Stimulated activated CD4-positive, alpha-beta T cell treated with anti-CD3 and anti-CD28 coated beads, Interleukin-1b, Interleukin-23, amount 100 ng/mL, for 4 hours (primary cell): ENCODE results near the gene PLXNA4.

Source experiments
- DNase-seq, 2 donors: peaks; one replicate each; pipeline ENCODE4 v3.0.0-alpha.2; 2020; ENCODE audit warnings: low read depth in 2 of 2

Gene PLXNA4

DNA sequence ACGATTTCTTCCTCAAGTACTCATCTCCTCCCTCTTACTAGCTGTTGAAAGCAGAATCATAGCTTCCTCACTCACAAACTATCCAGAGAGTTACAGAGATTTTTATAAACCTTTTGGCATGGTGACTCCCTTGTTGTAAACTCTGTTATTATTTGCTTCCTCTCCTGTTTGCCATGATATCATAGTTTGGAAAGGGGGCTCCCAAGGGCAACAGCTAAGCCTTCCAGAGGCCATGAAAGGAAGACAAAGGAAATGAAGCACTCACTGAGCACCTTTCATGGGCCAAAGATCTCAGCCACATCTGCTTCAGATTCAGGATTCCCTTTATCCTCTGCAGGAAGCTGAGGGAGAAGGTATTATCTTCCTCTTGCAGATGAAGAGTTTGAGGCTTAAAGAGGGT, 484.6 kb downstream of the PLXNA4 start:
- no peak for DNase-seq

- DNase-seq = no peak
Measured at GRCh38 chr7:132090444-132090843, 485.8 kb downstream of the PLXNA4 start.

- DNase-seq = no peak
Measured at GRCh38 chr7:132089356-132089755, 486.9 kb downstream of the PLXNA4 start.

GRCh38 chr7:132087421-132087820, 488.8 kb downstream of the PLXNA4 start:
- DNase-seq = no peak

- no peak for DNase-seq
Measured at GRCh38 chr7:132084776-132085388, 491.4 kb downstream of the PLXNA4 start.

DNA sequence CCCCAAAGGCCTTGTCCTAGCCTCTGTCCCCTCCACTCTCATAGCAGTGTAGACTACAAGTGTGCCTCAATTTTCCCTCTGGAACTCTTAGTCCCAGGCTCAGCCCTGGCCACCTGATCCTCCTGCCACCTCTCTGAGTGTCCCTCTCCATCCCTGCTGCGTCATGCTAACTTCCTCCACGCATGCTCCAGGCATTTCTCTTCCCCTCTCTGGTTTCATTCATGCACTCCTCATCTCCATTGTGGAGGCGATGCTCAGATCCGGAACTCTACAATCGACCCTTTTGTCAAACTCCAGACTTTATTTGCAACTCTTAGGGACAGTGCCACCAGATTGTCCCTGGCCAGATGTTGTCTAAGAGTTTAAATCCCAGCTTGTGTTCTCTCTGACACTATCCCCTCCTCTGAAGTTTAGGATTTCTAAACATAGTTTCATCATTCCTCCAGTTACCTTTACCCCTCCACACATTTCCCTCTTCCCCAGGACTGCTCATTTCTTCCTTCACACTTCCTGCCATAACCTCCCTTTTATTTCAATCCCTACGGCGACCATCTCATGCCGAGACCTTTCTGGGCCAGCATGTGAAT, 492.6 kb downstream of the PLXNA4 start:
- no peak for DNase-seq

DNA sequence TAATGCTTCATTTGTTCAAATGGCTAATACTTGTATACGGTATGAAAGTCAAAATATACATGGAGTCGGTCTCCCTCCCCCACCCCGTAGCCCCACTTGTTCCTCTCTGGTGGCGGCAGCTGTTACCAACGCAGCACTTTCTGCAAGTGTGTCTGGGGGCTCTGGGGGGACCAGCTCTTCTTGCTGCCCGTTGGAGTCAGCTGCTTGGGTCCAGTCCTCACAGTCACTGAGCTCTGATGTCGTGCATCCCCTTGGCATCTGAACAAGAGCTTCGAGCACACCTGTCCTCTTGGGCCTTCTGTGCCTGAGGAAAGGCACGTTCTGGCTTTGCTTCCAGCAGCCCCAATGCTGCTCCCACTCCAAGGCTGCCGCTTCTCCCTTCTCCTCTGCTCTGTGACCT, 493.1 kb downstream of the PLXNA4 start:
- no peak for DNase-seq

- no peak for DNase-seq
Measured at GRCh38 chr7:132082394-132082793, 493.9 kb downstream of the PLXNA4 start.

DNA sequence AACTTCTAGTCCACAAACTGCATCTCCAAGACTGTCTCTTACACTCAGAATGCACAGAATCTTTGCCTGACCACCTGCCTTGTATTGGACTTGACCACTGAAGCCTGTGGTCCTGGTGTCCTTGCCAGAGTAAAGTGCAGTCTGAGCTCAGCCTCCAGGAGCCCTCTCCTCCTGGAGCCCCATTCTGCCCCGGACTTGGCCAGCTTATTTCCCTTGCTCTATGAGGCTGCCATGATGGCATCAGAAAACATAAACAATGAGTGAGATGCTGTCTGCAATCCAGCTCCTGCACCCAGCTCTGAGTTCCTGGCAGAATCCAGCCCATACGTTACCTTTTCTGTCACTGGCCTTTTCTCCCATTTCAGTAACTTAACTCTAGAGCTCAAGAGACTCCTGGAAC, 494.6 kb downstream of the PLXNA4 start:
- DNase-seq = no peak

GRCh38 chr7:132080967-132081668, 495.2 kb downstream of the PLXNA4 start:
- no peak for DNase-seq

- DNase-seq = no peak
Measured at GRCh38 chr7:132080467-132080866, 495.8 kb downstream of the PLXNA4 start.

DNA sequence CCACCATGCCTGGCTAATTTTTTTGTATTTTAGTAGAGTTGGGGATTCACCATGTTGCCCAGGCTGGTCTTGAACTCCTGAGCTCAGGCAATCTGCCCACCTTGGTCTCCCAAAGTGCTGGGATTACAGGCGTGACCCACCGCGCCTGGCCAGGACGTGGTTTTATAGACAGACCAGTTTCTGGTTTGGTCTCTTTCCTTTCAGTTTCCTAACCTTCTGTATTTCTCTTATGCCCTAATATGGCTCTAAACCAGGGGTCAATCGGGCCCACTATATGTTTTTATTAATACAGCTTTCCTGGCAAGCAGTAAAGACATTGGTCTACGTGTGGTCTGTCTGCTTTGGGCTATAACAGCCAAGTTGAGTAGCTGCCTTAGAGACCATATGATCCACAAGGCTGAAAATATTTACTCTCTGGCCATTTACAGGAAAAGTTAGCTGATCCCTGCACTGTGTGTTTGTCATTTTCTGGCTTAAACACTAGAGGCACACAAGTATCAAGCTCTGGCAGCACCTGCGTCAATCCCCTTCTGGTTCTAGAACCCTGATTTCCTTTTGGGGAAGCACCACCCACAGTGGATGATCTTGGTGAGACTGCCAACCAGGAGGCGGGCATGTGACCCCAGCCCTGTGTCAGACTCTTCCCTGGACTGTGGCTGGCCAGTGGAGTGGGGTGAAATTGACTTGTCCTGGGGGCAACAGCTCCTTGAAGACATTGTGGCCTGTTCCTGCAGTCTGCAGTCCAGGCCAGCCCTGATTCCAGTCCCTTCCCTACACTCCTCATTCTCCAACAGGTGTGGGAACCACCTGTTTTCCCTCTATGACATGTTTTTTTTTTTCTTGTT, 497.2 kb downstream of the PLXNA4 start:
- DNase-seq = no peak

- DNase-seq = no peak
Measured at GRCh38 chr7:132077971-132078685, 498.1 kb downstream of the PLXNA4 start.

DNA sequence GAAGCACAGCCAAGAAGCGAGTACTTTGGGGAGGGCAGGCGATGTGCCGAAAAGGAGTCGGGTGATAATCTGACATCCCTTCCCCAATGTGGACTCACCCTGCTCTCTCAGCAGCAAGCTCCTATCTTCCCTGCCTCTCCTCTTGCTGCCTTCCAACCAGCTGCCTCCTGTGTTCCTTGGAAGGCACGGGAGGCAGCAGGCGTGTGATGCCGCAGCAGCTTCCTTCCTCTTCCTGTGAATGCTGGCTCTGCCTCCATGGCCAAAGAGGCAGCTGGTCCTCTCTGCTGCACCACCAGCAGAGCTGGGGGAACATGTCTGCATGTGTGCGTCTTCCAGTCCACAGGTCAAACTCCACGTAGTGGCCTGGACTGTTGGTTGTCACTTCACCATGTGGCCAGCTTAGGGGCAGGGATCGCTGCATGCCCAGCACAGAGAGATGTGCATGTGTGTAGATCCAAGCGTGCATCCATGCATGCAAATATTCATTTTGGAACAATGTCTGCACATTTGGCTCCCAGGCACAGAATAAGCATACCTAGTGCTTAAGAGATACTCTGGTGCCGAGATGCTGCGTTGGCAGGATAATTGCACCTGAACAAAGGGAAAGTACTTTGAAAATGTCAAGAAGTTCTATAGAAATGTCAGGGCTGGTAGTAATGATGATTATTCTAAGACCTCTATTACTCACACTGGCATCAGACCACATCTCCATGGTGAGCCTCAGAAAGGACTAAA, 499.8 kb downstream of the PLXNA4 start:
- no peak for DNase-seq

GRCh38 chr7:132075515-132075914, 500.8 kb downstream of the PLXNA4 start:
- DNase-seq = no peak

GRCh38 chr7:132073920-132074589, 502.2 kb downstream of the PLXNA4 start:
- DNase-seq = no peak
